Mammary epithelial cell (primary cell): Measurements from ENCODE around the gene JADE3.

Experiments used
- CTCF ChIP-seq, 2 donors: IDR thresholded peaks in 1 of 2; conservative IDR thresholded peaks in 1 of 2; 2 replicates each; pipeline ENCODE4 v1.5.1; 2011 to 2012; ENCODE audit warnings: inconsistent platforms in 2 of 2, low read length in 2 of 2, mild to moderate bottlenecking in 2 of 2, control low read depth in 1 of 2, low read depth in 1 of 2; ENCODE audit not compliant: insufficient read depth in 1 of 2; ENCODE audit errors: extremely low read depth in 1 of 2
- EZH2 ChIP-seq: IDR thresholded peaks from 2 replicates; pipeline ENCODE4 v1.6.1; 2012; ENCODE audit warnings: low read length, inconsistent platforms, borderline replicate concordance

DNA sequence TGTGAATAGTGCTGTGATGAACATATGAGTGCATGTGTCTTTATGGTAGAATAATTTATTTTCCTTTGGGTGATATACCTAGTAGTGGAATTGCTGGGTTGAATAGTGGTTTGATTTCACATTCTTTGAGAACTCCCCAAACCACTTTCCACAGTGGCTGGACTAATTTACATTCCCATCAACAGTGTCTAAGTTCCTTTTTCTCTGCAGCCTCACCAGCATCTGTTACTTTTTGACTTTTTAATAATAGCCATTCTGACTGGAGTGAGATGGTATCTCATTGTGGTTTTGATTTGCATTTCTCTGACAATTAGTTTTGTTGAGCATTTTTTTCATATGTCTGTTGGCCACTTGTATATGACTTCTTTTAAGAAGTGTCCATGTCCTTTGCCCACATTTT is 29.1 kb downstream of the JADE3 start:
- TF ChIP-seq CTCF (conservative IDR thresholded peaks at IDR 0.05 in 1 of 2, IDR thresholded peaks at IDR 0.05 in 1 of 2; ENCODE audit: extremely low read depth in 1 of 2, insufficient read depth in 1 of 2, low read depth in 1 of 2, low read length in 2 of 2) (no peak), EZH2 (no peak)
